Stomach (tissue), 4 donors: Measurements from ENCODE around the gene DUSP12.

Experiments
- CTCF ChIP-seq, 7 experiments: fragments of 450-650 bp in 4 of 7; fragments of 200-600 bp in 3 of 7; sonication (generic) in 3 of 7; IDR thresholded peaks; one replicate each; pipeline ENCODE4 v1.5.1; 2016 to 2019; ENCODE audit warnings: antibody characterized with exemption in 7 of 7, control low read depth in 2 of 7, mild to moderate bottlenecking in 1 of 7
- EP300 ChIP-seq: sonication (generic); formaldehyde crosslinking; IDR thresholded peaks from one replicate; pipeline ENCODE4 v1.6.1; 2017; ENCODE audit warnings: antibody characterized with exemption

GRCh38 chr1:161709373-161709772, 40.2 kb upstream of the DUSP12 start:
- TF ChIP-seq CTCF (IDR thresholded peaks at IDR 0.05) (no peak), EP300 (no peak)
